KOPT-K1 (cell line): ENCODE data around the gene RSPH4A.
"Not testable (repeated sequence)": the region's sequence is repeated elsewhere in the genome, so short reads cannot be mapped to it uniquely, and the experiment has no call there.

ENCODE experiments used
- H3K27ac ChIP-seq: fragments of 200-600 bp; sonication (generic); 2 replicates; pipeline ENCODE4 v1.5.1; 2016; ENCODE audit warnings: antibody characterized with exemption, mild to moderate bottlenecking, low read depth, low read length; ENCODE audit not compliant: poor library complexity, severe bottlenecking
- H3K36me3 ChIP-seq: fragments of 200-600 bp; sonication (generic); 2 replicates; pipeline ENCODE4 v1.5.1; 2017; ENCODE audit warnings: antibody characterized with exemption, mild to moderate bottlenecking, low read length, moderate library complexity; ENCODE audit not compliant: insufficient read depth
- H3K9me3 ChIP-seq: fragments of 200-600 bp; sonication (generic); 2 replicates; pipeline ENCODE4 v1.5.1; 2017; ENCODE audit warnings: antibody characterized with exemption, low read length, mild to moderate bottlenecking; ENCODE audit not compliant: insufficient read depth, poor library complexity, severe bottlenecking

RSPH4A gene

DNA sequence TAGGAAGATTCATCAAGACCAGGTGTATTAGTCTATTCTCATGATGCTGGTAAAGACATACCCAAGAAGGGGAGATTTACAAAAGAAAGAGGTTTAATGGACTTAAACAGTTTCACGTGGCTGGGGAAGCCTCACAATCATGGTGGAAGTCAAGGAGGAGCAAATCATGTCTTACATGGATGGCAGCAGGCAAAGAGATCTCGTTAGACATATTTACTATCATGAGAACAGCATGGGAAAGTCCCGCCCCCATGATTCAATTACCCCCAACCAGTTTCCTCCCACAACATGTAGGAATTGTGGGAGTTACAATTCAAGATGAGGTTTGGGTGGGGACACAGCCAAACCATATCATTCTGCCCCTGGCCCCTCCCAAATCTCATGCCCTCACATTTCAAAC is 12.4 kb upstream of the RSPH4A start:
- H3K36me3 ChIP-seq, H3K9me3 ChIP-seq, H3K27ac ChIP-seq: not testable (repeated sequence)

DNA sequence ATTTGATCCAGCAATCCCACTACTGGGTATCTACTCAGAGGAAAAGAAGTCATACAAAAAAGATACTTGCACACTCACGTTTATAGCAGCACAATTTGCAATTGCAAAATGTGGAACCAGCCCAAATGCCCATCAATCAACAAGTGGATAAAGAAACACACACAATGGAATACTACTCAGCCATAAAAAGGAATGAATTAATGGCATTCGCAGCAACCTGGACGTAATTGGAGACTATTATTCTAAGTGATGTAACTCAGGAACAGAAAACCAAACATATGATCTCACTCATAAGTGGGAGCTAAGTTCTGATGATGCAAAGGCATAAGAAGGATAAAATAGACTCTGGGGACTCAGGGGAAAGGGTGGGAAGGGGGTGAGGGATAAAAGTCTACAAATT is 11.4 kb upstream of the RSPH4A start:
- not testable (repeated sequence) for H3K27ac ChIP-seq, H3K9me3 ChIP-seq, H3K36me3 ChIP-seq

DNA sequence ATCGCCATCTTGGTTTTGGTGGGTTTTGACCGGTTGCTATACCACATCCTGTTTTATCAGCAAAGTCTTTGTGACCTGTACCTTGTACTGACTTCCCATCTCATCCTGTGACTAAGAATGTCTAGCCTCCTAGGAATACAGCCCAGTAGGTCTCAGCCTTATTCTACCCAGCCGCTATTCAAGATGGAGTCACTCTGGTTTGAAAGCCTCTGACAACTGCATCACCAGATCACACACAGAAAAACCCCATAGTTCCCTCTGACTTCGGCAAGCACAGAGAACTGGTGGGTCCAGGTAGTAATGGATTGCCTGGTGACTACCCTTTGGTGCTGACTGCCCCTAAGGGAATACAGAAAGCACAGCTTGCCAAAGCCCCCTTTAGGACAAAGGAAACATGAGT is 10.3 kb upstream of the RSPH4A start:
- H3K27ac ChIP-seq, result no peak overlapping the region
- no peaks in the 10 kb centered on the region; the same call in 1 of the 2 replicates for H3K36me3 ChIP-seq
- peaks cover 4% of the 10 kb centered on the region for H3K9me3 ChIP-seq

DNA sequence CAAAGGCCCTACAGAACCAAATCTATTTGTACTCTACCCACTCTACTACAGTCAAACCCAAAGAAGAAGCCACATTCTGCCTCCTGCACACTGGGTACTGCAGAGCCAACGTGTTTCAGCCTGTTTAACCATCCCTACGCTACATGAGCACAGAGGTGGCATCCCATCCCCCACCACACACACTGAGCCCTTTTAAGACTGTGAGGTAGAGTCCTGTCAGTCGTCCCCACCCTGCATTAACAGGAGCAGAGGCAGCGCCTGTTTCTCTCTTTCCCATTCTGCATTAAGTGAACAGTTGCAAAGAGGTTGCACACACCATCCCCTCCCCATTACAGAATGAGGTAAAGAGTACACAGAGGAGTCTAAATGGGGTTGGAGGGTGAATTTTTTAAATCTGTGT is 5.2 kb upstream of the RSPH4A start:
- no peaks in the 10 kb centered on the region for H3K36me3 ChIP-seq
- no peak overlapping the region for H3K27ac ChIP-seq
- H3K9me3 ChIP-seq, result no peaks in the 10 kb centered on the region

DNA sequence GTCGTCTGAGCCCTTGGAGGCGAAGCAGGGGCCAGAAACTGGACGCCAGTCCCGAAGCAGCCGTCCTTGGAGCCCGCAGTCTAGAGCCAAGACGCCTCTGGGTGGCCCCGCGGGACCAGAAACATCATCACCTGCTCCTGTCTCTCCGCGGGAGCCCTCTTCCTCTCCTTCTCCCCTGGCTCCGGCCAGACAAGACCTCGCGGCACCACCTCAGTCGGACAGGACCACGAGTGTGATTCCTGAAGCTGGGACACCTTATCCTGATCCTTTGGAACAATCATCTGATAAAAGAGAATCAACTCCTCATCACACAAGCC is 416 bp downstream of the RSPH4A start:
- no peaks in the 10 kb centered on the region for H3K36me3 ChIP-seq
- H3K27ac ChIP-seq, result no peak overlapping the region
- H3K9me3 ChIP-seq, result no peaks in the 10 kb centered on the region

DNA sequence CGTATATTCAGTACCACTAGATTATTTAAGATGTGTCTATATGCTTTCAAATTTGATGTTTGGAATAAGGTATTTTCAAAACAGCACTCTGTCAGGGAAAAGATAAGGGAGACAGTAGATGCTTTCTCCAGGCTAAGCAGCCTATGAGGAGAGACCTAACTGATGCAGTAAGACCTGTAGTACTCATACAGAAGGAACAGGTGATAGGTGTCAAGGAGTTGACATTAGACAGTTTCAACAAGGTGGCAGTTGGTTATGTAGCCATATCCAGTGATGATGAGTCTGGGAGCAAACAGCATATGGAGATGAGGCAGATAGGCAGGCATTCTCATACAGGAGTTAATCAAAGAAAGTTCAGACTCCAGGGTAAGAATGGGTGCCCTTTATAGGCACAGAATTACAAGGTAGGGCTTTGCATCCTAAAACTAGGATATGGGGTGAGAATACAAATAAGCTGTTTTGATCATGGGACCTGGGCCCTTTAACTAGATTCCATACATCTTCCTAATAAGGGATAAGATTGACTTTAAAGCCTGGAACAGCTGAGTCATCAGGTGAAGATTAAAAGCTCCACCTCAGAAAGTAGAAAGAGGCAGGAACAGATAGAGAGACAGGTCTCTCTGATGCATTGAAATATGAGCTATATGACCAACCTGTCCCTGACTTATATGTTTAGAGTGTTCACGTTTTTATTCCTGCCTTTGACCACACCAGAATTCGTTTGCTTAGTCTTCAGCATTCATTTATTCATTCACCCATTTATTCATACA is 7.9 kb downstream of the RSPH4A start:
- H3K9me3 ChIP-seq, result no peaks in the 10 kb centered on the region
- no peaks in the 10 kb centered on the region for H3K36me3 ChIP-seq
- no peak overlapping the region for H3K27ac ChIP-seq

DNA sequence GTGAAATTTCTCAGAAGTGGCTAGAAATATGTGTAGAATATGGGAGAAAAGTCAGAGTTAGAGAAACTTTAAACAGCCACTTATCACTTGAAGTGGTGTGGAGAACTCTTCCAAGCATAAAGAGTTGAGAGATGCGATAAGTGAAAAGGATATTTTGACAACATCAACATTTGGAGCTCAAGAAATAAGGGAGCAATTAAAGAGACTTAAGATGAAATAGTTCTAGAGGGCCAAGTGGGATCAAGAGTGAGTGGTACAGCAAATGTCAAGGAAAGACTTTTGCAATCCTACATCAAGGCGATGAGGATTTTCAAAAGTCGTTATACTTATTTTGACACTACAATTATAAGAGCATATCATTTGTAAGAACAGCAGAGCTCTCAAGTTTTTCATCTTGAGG is 9.6 kb downstream of the RSPH4A start:
- H3K27ac ChIP-seq, result no peak overlapping the region
- no peaks in the 10 kb centered on the region for H3K36me3 ChIP-seq
- H3K9me3 ChIP-seq, result no peaks in the 10 kb centered on the region

DNA sequence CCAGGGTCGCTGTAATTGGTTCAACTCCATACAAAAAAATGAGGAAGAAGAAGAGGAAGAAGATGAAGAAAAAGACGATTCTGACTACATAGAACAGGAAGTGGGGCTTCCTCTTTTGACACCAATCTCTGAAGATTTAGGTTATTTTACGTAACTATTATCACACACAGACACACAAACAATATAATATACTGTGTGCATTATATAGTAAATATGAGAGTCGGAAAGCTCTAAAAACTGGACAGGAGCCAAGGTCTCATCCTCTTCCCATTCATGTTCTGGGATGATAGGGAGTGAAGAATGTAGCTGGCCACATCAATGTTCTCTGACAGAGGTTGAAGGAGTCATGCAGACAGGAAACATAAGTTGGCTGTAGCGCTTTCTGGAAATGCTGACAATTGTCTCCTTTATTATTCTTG is 13.3 kb downstream of the RSPH4A start:
- Histone ChIP-seq H3K36me3 (peaks cover 25% of the 10 kb centered on the region), H3K9me3 (no peaks in the 10 kb centered on the region), H3K27ac (no peak overlapping the region)

DNA sequence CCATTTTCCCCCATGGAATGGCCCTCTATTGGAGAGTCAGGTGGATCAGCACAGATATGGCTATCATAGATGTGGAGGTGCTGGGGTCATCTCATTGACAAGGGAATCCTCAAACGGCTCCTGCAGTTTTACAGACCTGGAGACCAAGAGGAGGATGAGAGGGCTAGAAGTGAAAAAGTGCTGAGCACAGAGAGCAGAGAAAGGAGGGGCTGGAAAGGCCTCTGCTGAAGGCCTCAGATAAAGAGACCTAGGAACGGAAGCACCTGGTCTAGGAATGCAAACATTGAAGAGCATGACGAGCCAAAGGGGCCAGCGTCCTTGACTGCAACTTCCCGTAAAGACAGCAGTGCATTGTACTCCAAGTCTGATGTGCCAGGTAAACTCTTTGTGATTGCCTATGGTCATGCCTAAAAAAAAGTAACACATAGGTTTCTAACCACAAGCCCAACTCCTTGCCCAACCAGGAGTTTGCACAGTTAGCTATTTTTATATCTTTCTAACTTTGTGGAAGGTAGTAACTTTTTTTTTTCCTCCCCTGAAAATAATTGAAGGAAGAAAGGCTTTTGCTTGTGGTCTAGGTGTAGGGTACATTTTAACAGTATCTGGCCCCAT is 15.2 kb downstream of the RSPH4A start:
- Histone ChIP-seq H3K9me3 (no peaks in the 10 kb centered on the region), H3K27ac (no peak overlapping the region), H3K36me3 (peaks cover 36% of the 10 kb centered on the region)

DNA sequence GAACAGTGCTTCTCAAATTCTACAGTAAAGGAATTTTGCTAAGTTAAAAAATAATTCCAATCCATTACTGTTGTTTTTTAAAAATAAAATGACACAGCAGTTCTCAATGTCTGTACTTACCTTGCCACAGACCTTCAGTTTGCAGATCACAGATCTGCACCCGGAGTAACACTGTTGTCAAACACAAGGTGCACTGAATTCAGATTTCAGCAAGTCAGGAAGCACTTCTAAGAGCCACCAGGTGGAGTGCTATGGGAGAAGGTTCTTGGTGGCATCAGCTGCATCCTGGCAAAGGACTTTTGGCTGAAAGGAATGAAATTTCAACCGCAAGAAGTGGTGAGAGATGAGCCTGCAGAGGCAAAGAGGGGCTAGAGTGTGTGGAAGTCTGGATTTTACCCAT is 17.4 kb downstream of the RSPH4A start:
- Histone ChIP-seq H3K36me3 (peaks cover 50% of the 10 kb centered on the region), H3K27ac (no peak overlapping the region), H3K9me3 (no peaks in the 10 kb centered on the region)

DNA sequence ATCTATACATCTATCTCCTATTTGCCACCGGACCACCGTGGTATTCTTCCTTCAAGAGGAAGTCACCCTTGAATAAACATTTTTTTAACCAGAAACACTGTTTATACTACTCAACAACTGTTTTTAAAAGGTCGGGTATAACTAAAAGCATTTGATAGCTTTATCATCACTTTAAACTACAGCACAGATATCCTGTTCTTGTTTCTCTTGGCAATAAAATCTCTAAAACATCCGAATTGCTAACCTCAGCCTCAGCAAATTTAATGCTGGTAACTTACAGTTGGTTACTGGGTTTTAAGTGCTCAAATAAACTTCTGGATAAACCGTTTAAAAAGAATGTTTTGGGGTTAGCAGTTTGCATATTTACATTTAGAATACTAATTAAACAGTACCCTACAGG is 31.9 kb downstream of the RSPH4A start:
- no peaks in the 10 kb centered on the region for H3K9me3 ChIP-seq
- no peak overlapping the region for H3K27ac ChIP-seq
- peaks cover 72% of the 10 kb centered on the region for H3K36me3 ChIP-seq

DNA sequence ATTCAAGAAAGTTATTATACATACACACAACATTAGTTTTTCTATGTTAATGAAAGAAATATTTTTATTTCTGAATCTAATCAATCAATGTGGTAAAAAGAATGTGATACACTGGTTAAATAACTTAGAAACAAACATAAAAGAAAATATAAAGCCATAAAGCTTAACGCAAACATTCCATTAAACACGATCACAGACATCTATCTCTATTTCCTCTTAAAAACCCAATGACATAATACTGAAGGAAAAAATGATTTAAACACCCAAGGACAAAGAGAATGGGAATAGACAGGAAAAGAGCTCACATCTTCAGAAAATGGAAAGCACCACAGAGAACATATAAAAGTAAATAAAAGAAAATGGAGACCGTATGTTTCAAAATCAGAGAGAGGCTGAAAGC is 32.9 kb downstream of the RSPH4A start:
- H3K36me3 ChIP-seq, result peaks cover 72% of the 10 kb centered on the region
- H3K27ac ChIP-seq, result no peak overlapping the region
- H3K9me3 ChIP-seq, result no peaks in the 10 kb centered on the region

DNA sequence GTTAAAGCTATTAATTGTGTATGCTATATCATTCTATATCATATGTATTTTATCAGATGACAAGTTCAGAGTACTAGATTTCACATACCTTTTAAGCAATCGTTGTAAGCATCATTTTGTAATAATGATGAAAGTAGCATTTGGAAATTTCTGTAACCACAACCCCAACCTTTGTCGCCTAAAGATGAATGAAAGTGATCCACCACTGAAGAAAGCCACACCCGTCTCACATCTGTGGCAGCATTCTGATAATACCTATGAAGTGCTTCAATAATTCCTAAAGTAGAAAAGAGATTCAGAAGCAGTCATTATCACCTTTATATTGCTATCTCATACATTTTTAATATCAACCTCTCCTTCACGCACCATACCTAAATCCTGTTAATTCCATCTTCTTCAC is 35.6 kb downstream of the RSPH4A start:
- H3K9me3 ChIP-seq, result no peaks in the 10 kb centered on the region
- peaks cover 77% of the 10 kb centered on the region for H3K36me3 ChIP-seq
- H3K27ac ChIP-seq, result no peak overlapping the region

DNA sequence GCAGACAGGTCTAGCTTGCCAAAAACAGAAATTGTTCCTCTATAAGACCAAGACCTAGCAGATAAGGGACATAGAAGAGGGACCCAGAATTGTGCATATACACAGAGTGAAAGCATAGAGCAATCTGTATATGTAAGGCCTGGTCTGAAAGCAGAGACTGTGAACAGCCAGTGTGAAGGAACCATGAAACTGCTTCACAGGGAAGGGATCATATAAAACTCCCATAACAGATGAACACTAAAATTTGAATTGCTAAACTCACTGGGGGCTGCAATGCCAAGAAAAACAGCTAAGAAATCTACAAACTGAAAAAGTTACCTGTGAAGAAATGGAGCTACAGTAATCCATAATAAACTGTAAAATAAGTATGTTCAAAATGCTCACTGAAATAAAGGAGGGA is 45.3 kb downstream of the RSPH4A start:
- Histone ChIP-seq H3K9me3 (no peaks in the 10 kb centered on the region), H3K27ac (no peak overlapping the region), H3K36me3 (peaks cover 49% of the 10 kb centered on the region)

DNA sequence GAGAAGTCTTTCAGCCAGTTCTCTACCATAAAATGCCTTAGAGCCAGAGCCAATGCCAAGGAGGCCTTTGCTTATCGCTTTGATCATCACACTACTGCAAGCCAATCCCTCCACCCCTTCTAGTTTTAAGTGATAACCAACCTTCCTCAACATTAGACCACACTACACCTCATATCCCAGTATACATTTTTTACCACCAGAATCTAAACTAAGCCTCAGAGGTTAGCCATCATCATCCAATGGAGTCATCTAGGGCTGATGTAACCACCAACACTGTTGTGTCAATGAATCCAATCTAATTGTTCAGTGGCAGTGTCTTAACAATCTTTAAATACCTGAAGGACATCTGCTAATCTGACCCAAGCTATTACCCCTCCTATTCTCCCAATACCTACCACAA is 45.9 kb downstream of the RSPH4A start:
- no peaks in the 10 kb centered on the region for H3K9me3 ChIP-seq
- peaks cover 43% of the 10 kb centered on the region for H3K36me3 ChIP-seq
- no peak overlapping the region for H3K27ac ChIP-seq

DNA sequence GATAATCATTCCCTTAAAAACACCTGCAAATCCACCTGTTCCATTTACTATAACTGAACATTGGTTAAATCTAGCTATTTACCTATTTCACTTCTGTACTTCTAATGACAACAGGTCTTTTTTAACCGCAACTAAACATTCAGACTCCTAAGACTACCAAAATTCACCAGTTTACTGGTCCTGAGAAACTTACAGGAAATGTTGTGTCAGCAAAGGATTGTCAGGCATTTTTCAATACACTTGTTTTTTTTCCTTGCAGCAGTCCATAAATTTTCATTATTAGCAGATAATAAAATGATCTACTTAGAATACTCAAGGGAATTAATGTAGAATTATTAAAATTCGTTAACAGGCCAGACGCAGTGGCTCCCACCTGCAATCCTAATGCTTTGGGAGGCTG is 47.0 kb downstream of the RSPH4A start:
- H3K27ac ChIP-seq, result no peak overlapping the region
- peaks cover 32% of the 10 kb centered on the region for H3K36me3 ChIP-seq
- H3K9me3 ChIP-seq, result no peaks in the 10 kb centered on the region
